Neutrophil (primary cell): Measurements from ENCODE around the gene STK17A.

Experiments used
- H3K27ac ChIP-seq: fragments of 200-600 bp; sonication (generic); 2 replicates; pipeline ENCODE4 v1.5.1; 2016; ENCODE audit warnings: mild to moderate bottlenecking, moderate library complexity
- H3K27me3 ChIP-seq: fragments of 200-600 bp; sonication (generic); 2 replicates; pipeline ENCODE4 v1.6.0; 2016; ENCODE audit warnings: mild to moderate bottlenecking
- H3K36me3 ChIP-seq: fragments of 200-600 bp; sonication (generic); 2 replicates; pipeline ENCODE4 v1.5.1; 2017
- H3K4me1 ChIP-seq, 2 experiments: fragments of 200-600 bp in 1 of 2; sonication (generic) in 1 of 2; 1 replicate in 1 of 2; 2 replicates in 1 of 2; pipeline versions ENCODE4 v1.5.1 to v1.6.1; 2013 to 2016; ENCODE audit warnings: low read depth in 1 of 2, low read length in 1 of 2, mild to moderate bottlenecking in 1 of 2, moderate library complexity in 1 of 2; ENCODE audit not compliant: control insufficient read depth in 1 of 2, insufficient read depth in 1 of 2
- H3K4me3 ChIP-seq, 2 experiments: fragments of 200-600 bp in 1 of 2; sonication (generic) in 1 of 2; 1 replicate in 1 of 2; 2 replicates in 1 of 2; pipeline ENCODE4 v1.5.1; 2013 to 2016; ENCODE audit warnings: low read depth in 1 of 2, low read length in 1 of 2, mild to moderate bottlenecking in 1 of 2, moderate library complexity in 1 of 2
- H3K9me3 ChIP-seq: fragments of 200-600 bp; sonication (generic); 2 replicates; pipeline ENCODE4 v1.5.1; 2016
- CTCF ChIP-seq: fragments of 200-600 bp; sonication (generic); IDR thresholded peaks from 2 replicates; pipeline ENCODE4 v1.5.1; 2016; ENCODE audit warnings: antibody characterized with exemption

STK17A gene

DNA sequence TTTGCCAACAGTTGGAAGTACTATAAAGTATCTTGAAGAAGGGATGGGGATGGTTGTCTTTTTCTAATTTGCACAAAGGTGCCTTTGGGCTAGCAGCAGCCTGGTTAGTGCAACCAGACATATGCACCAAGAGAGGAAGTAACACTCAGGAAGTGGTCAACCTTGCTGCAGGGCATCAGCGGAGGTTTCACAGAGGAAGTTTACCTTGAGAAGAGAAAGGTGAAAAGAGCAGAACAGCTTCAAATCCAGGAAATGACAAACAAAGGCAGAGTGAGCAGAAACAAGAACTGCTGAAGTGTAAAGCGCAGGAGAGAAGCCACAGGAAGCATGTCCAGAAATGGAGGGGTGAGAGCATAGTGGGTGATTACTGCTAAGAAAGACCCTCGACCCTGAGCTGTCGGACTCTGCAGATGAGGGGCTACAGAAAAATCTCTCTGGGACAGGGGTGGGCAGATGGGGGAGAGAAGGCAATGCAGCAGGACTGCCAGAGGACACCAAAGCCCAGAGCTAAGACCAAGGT lies 66.9 kb downstream of the STK17A start:
- peak overlapping the region; percentile 58 to 67 for H3K4me3 ChIP-seq

DNA sequence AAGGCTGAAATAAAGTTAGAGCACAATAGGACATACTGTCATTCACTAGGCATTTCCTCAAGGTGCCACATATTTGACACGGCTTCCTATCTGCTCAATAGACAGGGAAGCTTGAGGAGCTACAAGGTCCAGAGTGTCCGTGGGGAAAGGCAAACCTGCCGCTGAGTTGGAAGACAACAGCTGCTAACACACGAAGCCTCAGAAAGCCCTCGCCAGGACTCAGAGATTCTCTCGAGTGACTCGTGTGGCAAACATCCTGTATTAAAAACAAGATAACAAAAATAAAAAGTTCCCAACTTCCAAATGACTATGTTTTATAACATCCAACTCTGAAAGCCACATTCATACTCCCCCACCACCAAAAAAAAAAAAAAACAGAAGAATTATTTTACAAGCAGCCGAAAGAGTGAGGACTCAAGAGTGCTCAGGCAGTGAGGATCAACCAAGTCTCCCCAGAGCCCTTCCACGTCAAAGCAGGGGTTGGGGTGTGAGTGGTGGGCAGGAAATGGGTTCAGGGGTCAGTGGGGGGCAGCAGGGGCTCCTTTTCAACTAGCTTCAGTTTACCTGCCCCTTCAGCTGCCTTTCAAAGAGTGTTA lies 67.6 kb downstream of the STK17A start:
- H3K4me3 ChIP-seq, result peak overlapping the region; percentile 58 to 67
- H3K27me3 ChIP-seq, result no peaks in the 10 kb centered on the region
- peaks cover 92 to 93% of the 10 kb centered on the region in 2 experiments for H3K4me1 ChIP-seq
- peak overlapping the region; percentile 96 for H3K27ac ChIP-seq
- TF ChIP-seq CTCF, result no peak
- H3K36me3 ChIP-seq, result no peaks in the 10 kb centered on the region
- H3K9me3 ChIP-seq, result no peaks in the 10 kb centered on the region

More for the DNA sequence above, 66.9 kb downstream of the STK17A start:
- no peaks in the 10 kb centered on the region for H3K9me3 ChIP-seq
- no peaks in the 10 kb centered on the region for H3K36me3 ChIP-seq
- peak overlapping the region; percentile 96 for H3K27ac ChIP-seq
- peaks cover 96 to 100% of the 10 kb centered on the region in 2 experiments for H3K4me1 ChIP-seq
- TF ChIP-seq CTCF, result no peak
- H3K27me3 ChIP-seq, result no peaks in the 10 kb centered on the region

DNA sequence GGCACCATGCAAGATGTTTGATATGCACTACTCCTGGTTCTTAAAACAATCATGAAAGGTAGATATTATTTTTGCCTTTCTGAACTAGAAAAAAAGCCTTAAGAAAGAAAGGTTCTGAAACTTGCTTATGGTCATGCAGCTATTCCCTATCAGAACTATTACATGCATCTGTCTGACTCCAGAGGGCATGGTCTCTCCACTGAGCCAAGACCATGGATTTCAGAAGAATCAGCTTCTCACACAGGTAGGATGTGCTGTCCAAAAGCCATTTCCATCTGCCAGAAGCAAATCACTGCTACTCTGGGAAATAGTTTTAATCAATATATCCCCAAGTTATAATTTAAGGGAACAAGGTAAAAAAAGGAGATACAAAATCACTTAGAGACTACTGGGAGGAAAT lies 69.5 kb downstream of the STK17A start:
- H3K4me3 ChIP-seq, result peak overlapping the region in 1 of 2 experiments; percentile 67
- H3K27me3 ChIP-seq, result no peaks in the 10 kb centered on the region
- no peaks in the 10 kb centered on the region for H3K36me3 ChIP-seq
- peak overlapping the region; percentile 96 for H3K27ac ChIP-seq
- H3K9me3 ChIP-seq, result no peaks in the 10 kb centered on the region
- H3K4me1 ChIP-seq, result peaks cover 74 to 75% of the 10 kb centered on the region in 2 experiments
- no peak for TF ChIP-seq CTCF

- Histone ChIP-seq H3K27me3 (no peaks in the 10 kb centered on the region), H3K27ac (peak overlapping the region; percentile 85), H3K36me3 (no peaks in the 10 kb centered on the region), H3K9me3 (no peaks in the 10 kb centered on the region), H3K4me3 (peak overlapping the region in 1 of 2 experiments; percentile 34), H3K4me1 (peaks cover 63 to 67% of the 10 kb centered on the region in 2 experiments)
- TF ChIP-seq CTCF, result no peak
Measured at GRCh38 chr7:43653466-43653865, 70.6 kb downstream of the STK17A start.

DNA sequence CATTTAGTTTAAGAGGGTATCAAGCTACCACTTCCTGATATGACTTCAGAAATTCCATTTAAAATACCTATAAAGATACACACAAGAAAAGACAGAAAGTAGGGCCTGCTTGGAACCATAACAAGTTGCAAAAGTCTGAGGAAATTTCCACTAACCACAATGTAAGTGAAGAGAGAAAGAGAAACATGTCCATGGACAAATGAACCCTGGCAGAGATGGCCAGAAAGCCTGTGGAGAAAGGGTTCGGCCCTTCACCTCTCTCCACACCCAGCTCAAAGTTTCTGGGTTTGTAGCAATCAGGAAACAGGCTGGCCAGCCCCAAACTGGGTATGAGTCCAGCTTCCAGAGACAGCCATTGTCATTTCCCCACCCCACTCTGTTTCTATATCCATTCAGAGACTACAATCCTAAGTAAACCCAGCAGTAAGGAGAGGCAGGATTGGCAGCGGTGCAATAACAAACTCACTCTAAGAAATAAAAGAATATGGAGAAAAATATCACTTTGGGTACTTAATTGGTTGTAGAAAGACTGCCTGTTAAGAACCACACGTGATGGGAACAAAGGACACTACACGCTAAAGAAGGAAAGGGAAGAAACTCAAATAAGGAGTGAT lies 71.1 kb downstream of the STK17A start:
- Histone ChIP-seq H3K36me3 (no peaks in the 10 kb centered on the region), H3K4me3 (peak overlapping the region in 1 of 2 experiments; percentile 34), H3K27ac (peak overlapping the region; percentile 85), H3K9me3 (no peaks in the 10 kb centered on the region), H3K27me3 (no peaks in the 10 kb centered on the region), H3K4me1 (peaks cover 63 to 67% of the 10 kb centered on the region in 2 experiments)
- TF ChIP-seq CTCF, result no peak
